WI38 (cell line): ENCODE results near the gene PRR27.

Experiments used
- H3K4me3 ChIP-seq: 2 replicates; pipeline ENCODE4 v1.5.1; 2011; ENCODE audit warnings: low read depth, mild to moderate bottlenecking, control low read depth, low read length
- CTCF ChIP-seq: IDR thresholded peaks from 2 replicates; pipeline ENCODE4 v1.5.1; 2012; ENCODE audit warnings: low read depth, mild to moderate bottlenecking, control low read depth, low read length

Gene PRR27

GRCh38 chr4:70151271-70151670, 2.8 kb upstream of the PRR27 start:
- no peak overlapping the region for H3K4me3 ChIP-seq
- TF ChIP-seq CTCF = no peak

GRCh38 chr4:70152088-70152487, 1.9 kb upstream of the PRR27 start:
- no peak for TF ChIP-seq CTCF
- H3K4me3 ChIP-seq = no peak overlapping the region

- H3K4me3 ChIP-seq = no peak overlapping the region
- no peak for TF ChIP-seq CTCF
Observed at GRCh38 chr4:70158576-70158975, 4.5 kb downstream of the PRR27 start.

- H3K4me3 ChIP-seq = no peak overlapping the region
- no peak for TF ChIP-seq CTCF
Observed at GRCh38 chr4:70177090-70177489, 23.1 kb downstream of the PRR27 start.

- no peak overlapping the region for H3K4me3 ChIP-seq
- no peak for TF ChIP-seq CTCF
Observed at GRCh38 chr4:70178075-70178660, 24.1 kb downstream of the PRR27 start.

- no peak for TF ChIP-seq CTCF
- no peak overlapping the region for H3K4me3 ChIP-seq
Observed at GRCh38 chr4:70179811-70180210, 25.8 kb downstream of the PRR27 start.

GRCh38 chr4:70181864-70182263, 27.8 kb downstream of the PRR27 start:
- no peak for TF ChIP-seq CTCF
- H3K4me3 ChIP-seq = no peak overlapping the region
